Spleen (tissue), 11 donors: ENCODE data around the gene PTPRN2. TPM values are rescaled to one million over a fixed set of nuclear protein-coding genes. Genes with fewer than 3 reads are reported as not detected.

Experiments
- DNase-seq: peaks from one replicate; pipeline ENCODE4 v3.0.0-alpha.2; 2020
- H3K27ac ChIP-seq, 8 donors: fragments of 200-600 bp; sonication (generic) in 7 of 8; 1 replicate in 4 of 8; 2 replicates in 4 of 8; pipeline versions ENCODE4 v1.5.0 to v1.8.0; 2016 to 2021; ENCODE audit warnings: inconsistent platforms in 4 of 8, mild to moderate bottlenecking in 4 of 8, moderate library complexity in 1 of 8
- H3K27me3 ChIP-seq, 7 donors: fragments of 200-600 bp; sonication (generic) in 6 of 7; replicated peaks in 1 of 7; 1 replicate in 4 of 7; 2 replicates in 3 of 7; pipeline versions ENCODE4 v1.5.0 to v1.8.0; 2016 to 2021; ENCODE audit warnings: inconsistent platforms in 3 of 7, mild to moderate bottlenecking in 1 of 7
- H3K36me3 ChIP-seq, 6 donors: fragments of 200-600 bp; sonication (generic) in 5 of 6; 1 replicate in 4 of 6; 2 replicates in 2 of 6; pipeline versions ENCODE4 v1.5.0 to v1.8.0; 2016 to 2021; ENCODE audit warnings: inconsistent platforms in 2 of 6
- H3K4me1 ChIP-seq, 6 donors: fragments of 200-600 bp; sonication (generic) in 5 of 6; 1 replicate in 3 of 6; 2 replicates in 3 of 6; pipeline versions ENCODE4 v1.5.0 to v1.8.0; 2016 to 2021; ENCODE audit warnings: inconsistent platforms in 3 of 6
- H3K4me3 ChIP-seq, 8 donors: fragments of 200-600 bp; sonication (generic) in 7 of 8; 1 replicate in 4 of 8; 2 replicates in 4 of 8; pipeline versions ENCODE4 v1.5.0 to v1.8.0; 2016 to 2021; ENCODE audit warnings: inconsistent platforms in 4 of 8, mild to moderate bottlenecking in 4 of 8, moderate library complexity in 2 of 8
- H3K9me3 ChIP-seq, 8 donors: fragments of 200-600 bp; sonication (generic) in 7 of 8; 1 replicate in 4 of 8; 2 replicates in 4 of 8; pipeline versions ENCODE4 v1.5.0 to v1.8.0; 2016 to 2021; ENCODE audit warnings: inconsistent platforms in 4 of 8
- POLR2A ChIP-seq, 3 donors: fragments of 450-650 bp; IDR thresholded peaks; one replicate each; pipeline ENCODE4 v1.5.1; 2017; ENCODE audit warnings: antibody characterized with exemption in 3 of 3, mild to moderate bottlenecking in 1 of 3
- POLR2AphosphoS5 ChIP-seq, 3 donors: sonication (generic); formaldehyde crosslinking; IDR thresholded peaks; one replicate each; pipeline ENCODE4 v1.5.1; 2017; ENCODE audit warnings: antibody characterized with exemption in 3 of 3
- WGBS, 5 donors: extraction: QIAGEN DNeasy Blood & Tissue Kit in 3 of 5; methylation state at CpG; one replicate each; pipeline versions ENCODE4 v1.1.5 to v1.1.7; 2013 to 2018; 5-methylcytosine and 5-hydroxymethylcytosine counted together
- intact Hi-C: fragments of 100-400 bp; cut with DNase I; formaldehyde crosslinking; loops from one replicate; pipeline ENCODE4 v1.15.0; 2023; ENCODE audit warnings: low total_unique reads
- polyA plus RNA-seq, 3 donors: library from polyadenylated mRNA; stranded (reverse); fragments of 200-250 nt; gene quantifications; one replicate each; pipeline ENCODE4 v1.2.1, GENCODE V29; 2013
- total RNA-seq, 7 donors: library from RNA; depleted of rRNA in 3 of 7; stranded (reverse); fragments of >200 nt in 3 of 7; fragmentation: NEBNext Ultra II Directional in 4 of 7; extraction: Animal tissue kit (Norgen Biotek cat#: 25700) in 4 of 7; gene quantifications; one replicate each; pipeline versions ENCODE4 v1.1.0 to v1.2.1, GENCODE V29; 2016 to 2021
- TF ChIP-seq, protein P1 (sequence below), 11 experiments: fragments of 200-600 bp in 7 of 11; fragments of 450-650 bp in 4 of 11; sonication (generic) in 4 of 11; IDR thresholded peaks in 8 of 11; conservative IDR thresholded peaks in 3 of 11; 1 replicate in 7 of 11; 2 replicates in 4 of 11; pipeline versions ENCODE4 v1.4.0 to v1.8.0; 2016 to 2021; ENCODE audit warnings: antibody characterized with exemption in 11 of 11, inconsistent platforms in 4 of 11, mild to moderate bottlenecking in 1 of 11
- donor health status: healthy with polysubstance abuse.
- donor health status: DM: no; HTN: no; CAD: no; lungs with moderate emphysema.
- donor health status: DM: no; HTN: no; CAD: no.
- donor health status: Bipolar disorder and iron deficiency.
- donor health status: healthy.
- donor health status: DM: no; HTN: no; CAD: no.
- donor health status: DM: yes; HTN: yes; CAD: no.

Gene PTPRN2
- total and polyA plus RNA-seq, 10 donors, result 7.0 to 22.8 (median 16.8) TPM

DNA sequence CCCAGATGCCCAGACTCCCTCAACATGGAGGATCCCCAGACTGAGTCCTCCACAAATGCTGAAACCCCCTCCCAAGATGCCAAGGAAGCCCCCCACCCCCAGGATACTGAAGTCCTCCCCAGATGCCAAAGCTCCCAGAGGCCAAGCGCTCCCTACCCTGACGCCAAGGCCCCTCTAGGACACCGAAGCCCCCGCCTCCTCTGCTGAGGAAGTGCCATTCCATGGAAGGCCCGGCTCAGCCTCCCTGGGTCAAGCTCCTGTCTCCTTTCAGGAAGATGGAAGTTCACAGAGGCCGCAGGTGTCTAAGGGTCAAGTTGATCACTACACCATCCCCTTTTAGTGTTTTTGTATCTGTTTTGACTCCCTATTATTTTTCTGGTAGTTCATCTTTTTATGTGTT, 644.1 kb downstream of the PTPRN2 start:
- 65 to 84% (median 71%) methylated on average over 6 of the region's 6 CpGs for WGBS, 5 donors
- TF ChIP-seq POLR2A (IDR thresholded peaks at IDR 0.05) (no peak), POLR2AphosphoS5 (IDR thresholded peaks at IDR 0.05) (no peak)
- TF ChIP-seq, protein P1, sequence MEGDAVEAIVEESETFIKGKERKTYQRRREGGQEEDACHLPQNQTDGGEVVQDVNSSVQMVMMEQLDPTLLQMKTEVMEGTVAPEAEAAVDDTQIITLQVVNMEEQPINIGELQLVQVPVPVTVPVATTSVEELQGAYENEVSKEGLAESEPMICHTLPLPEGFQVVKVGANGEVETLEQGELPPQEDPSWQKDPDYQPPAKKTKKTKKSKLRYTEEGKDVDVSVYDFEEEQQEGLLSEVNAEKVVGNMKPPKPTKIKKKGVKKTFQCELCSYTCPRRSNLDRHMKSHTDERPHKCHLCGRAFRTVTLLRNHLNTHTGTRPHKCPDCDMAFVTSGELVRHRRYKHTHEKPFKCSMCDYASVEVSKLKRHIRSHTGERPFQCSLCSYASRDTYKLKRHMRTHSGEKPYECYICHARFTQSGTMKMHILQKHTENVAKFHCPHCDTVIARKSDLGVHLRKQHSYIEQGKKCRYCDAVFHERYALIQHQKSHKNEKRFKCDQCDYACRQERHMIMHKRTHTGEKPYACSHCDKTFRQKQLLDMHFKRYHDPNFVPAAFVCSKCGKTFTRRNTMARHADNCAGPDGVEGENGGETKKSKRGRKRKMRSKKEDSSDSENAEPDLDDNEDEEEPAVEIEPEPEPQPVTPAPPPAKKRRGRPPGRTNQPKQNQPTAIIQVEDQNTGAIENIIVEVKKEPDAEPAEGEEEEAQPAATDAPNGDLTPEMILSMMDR (IDR thresholded peaks at IDR 0.05 in 8 of 11, conservative IDR thresholded peaks at IDR 0.05 in 3 of 11), result no peak
- DNase-seq, result no peak

DNA sequence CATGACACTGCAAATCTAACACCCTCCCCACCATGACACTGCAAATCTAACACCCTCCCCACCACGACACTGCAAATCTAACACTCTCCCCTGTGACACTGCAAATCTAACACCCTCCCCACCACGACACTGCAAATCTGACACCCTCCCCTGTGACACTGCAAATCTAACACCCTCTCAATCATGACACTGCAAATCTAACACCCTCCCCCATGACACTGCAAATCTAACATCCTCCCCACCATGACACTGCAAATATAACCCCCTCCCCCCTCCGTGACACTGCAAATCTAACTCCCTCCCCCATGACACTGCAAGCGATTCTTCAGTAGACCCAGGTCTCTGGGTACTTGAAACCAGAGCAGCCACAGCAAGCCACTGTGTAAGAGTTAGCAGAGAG, 646.4 kb downstream of the PTPRN2 start:
- intact Hi-C loops, result no loop called here
- H3K9me3 ChIP-seq, result peaks cover 0 to 18% (median under 1%) of the 10 kb centered on the region in 8 donors
- no peaks in the 10 kb centered on the region for H3K4me1 ChIP-seq
- WGBS, 5 donors, result 73 to 89% (median 84%) methylated on average over 2 to 4 of the region's 4 CpGs
- no peaks in the 10 kb centered on the region for H3K36me3 ChIP-seq
- no peak for DNase-seq
- no peak overlapping the region for H3K4me3 ChIP-seq
- TF ChIP-seq POLR2AphosphoS5 (IDR thresholded peaks at IDR 0.05) (no peak), POLR2A (IDR thresholded peaks at IDR 0.05) (no peak)
- TF ChIP-seq, protein P1 (IDR thresholded peaks at IDR 0.05 in 8 of 11, conservative IDR thresholded peaks at IDR 0.05 in 3 of 11), result no peak
- H3K27me3 ChIP-seq, result peaks cover 0 to 22% (median 0%) of the 10 kb centered on the region in 7 donors
- H3K27ac ChIP-seq, result no peak overlapping the region

More for the DNA sequence above, 644.1 kb downstream of the PTPRN2 start:
- Histone ChIP-seq H3K4me1 (no peaks in the 10 kb centered on the region), H3K4me3 (no peak overlapping the region), H3K9me3 (peaks cover 0 to 36% (median 21%) of the 10 kb centered on the region in 8 donors), H3K27me3 (peaks cover 0 to 15% (median 0%) of the 10 kb centered on the region in 7 donors), H3K36me3 (no peaks in the 10 kb centered on the region), H3K27ac (no peak overlapping the region)
- intact Hi-C loops, result no loop called here

DNA sequence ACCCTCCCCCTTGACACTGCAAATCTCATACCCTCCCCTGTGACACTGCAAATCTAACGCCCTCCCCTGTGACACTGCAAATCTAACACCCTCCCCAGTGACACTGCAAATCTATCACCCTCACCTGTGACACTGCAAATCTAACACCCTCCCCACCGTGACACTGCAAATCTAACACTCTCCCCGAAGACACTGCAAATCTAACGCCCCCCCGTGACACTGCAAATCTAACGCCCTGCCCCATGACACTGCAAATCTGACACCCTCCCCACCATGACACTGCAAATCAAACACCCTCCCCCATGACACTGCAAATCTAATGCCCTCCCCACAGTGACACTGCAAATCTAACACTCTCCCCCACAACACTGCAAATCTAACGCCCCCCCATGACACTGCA, 647.1 kb downstream of the PTPRN2 start:
- WGBS, 5 donors, result 88 to 91% (median 88%) methylated on average over 6 to 7 of the region's 7 CpGs
- Histone ChIP-seq H3K4me1 (no peaks in the 10 kb centered on the region), H3K27me3 (peaks cover 0 to 22% (median 0%) of the 10 kb centered on the region in 7 donors), H3K27ac (no peak overlapping the region), H3K4me3 (no peak overlapping the region), H3K9me3 (peaks cover 0 to 12% (median 0%) of the 10 kb centered on the region in 8 donors), H3K36me3 (no peaks in the 10 kb centered on the region)
- no peak for DNase-seq
- intact Hi-C loops, result no loop called here
- TF ChIP-seq, protein P1 (IDR thresholded peaks at IDR 0.05 in 8 of 11, conservative IDR thresholded peaks at IDR 0.05 in 3 of 11), result no peak
- TF ChIP-seq POLR2A (IDR thresholded peaks at IDR 0.05) (no peak), POLR2AphosphoS5 (IDR thresholded peaks at IDR 0.05) (no peak)

DNA sequence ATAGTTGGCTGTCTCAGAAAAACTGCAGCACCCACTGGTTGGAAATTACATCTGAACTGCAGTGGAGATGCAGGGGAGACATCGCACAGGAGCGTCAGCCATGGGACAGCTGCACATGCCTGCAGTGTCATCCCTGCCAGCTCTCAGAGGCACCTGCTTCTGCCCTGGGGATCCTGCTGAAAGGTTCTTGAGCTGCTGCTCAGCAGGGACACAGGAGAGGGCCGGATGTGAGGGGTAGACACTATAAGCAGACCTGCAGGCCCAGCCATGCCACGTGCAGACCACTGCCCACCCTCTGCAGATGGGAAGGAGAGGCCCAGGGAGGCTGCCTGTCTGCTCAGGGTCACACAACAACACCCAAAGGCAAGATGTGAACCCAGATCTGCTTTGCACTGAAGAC, 649.4 kb downstream of the PTPRN2 start:
- no peaks in the 10 kb centered on the region for H3K36me3 ChIP-seq
- intact Hi-C loops, result no loop called here
- H3K4me1 ChIP-seq, result no peaks in the 10 kb centered on the region
- TF ChIP-seq, protein P1 (IDR thresholded peaks at IDR 0.05 in 8 of 11, conservative IDR thresholded peaks at IDR 0.05 in 3 of 11), result no peak
- TF ChIP-seq POLR2AphosphoS5 (IDR thresholded peaks at IDR 0.05) (no peak), POLR2A (IDR thresholded peaks at IDR 0.05) (no peak)
- DNase-seq, result no peak
- no peak overlapping the region for H3K4me3 ChIP-seq
- H3K9me3 ChIP-seq, result peaks cover 0 to 20% (median 3%) of the 10 kb centered on the region in 8 donors
- H3K27ac ChIP-seq, result no peak overlapping the region
- 59 to 84% (median 67%) methylated on average over 2 to 4 of the region's 4 CpGs for WGBS, 5 donors
- peaks cover 0 to 13% (median 0%) of the 10 kb centered on the region in 7 donors for H3K27me3 ChIP-seq
